Fibroblast of mammary gland (primary cell): ENCODE results near the gene OSBPL6.

Experiments used
- DNase-seq: peaks from one replicate; pipeline ENCODE4 v3.0.0-alpha.2; 2010; ENCODE audit warnings: low read depth
- H3K4me3 ChIP-seq: 2 replicates; pipeline ENCODE4 v1.5.1; 2011; ENCODE audit warnings: low read depth, mild to moderate bottlenecking, low read length, moderate library complexity; ENCODE audit not compliant: control insufficient read depth
- TF ChIP-seq, protein P1 (sequence below): conservative IDR thresholded peaks from 2 replicates; pipeline ENCODE4 v1.5.1; 2011; ENCODE audit warnings: low read depth, low read length, inconsistent platforms; ENCODE audit not compliant: control insufficient read depth, insufficient read depth

Gene OSBPL6

DNA sequence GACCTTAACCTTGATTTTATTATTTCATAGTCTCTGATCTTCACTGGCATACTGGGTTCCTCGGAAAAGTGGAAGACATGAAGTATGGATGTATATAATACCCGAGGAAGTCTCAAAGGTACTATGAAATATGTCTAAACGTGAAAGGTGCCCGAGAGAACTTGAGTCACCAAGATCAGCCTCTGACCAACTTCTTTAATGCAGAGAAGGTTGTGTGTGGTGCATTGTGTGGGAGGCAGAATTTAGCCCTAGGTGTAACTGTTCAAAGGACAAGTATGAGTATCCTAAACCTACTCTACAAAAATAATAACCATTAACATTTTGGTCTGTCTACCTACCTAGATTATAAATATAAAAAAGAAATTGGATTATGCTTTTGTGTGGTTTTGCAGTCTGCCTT lies 36.1 kb downstream of the OSBPL6 start:
- no peak overlapping the region for H3K4me3 ChIP-seq
- DNase-seq, result no peak
- TF ChIP-seq, protein P1, sequence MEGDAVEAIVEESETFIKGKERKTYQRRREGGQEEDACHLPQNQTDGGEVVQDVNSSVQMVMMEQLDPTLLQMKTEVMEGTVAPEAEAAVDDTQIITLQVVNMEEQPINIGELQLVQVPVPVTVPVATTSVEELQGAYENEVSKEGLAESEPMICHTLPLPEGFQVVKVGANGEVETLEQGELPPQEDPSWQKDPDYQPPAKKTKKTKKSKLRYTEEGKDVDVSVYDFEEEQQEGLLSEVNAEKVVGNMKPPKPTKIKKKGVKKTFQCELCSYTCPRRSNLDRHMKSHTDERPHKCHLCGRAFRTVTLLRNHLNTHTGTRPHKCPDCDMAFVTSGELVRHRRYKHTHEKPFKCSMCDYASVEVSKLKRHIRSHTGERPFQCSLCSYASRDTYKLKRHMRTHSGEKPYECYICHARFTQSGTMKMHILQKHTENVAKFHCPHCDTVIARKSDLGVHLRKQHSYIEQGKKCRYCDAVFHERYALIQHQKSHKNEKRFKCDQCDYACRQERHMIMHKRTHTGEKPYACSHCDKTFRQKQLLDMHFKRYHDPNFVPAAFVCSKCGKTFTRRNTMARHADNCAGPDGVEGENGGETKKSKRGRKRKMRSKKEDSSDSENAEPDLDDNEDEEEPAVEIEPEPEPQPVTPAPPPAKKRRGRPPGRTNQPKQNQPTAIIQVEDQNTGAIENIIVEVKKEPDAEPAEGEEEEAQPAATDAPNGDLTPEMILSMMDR, result no peak

DNA sequence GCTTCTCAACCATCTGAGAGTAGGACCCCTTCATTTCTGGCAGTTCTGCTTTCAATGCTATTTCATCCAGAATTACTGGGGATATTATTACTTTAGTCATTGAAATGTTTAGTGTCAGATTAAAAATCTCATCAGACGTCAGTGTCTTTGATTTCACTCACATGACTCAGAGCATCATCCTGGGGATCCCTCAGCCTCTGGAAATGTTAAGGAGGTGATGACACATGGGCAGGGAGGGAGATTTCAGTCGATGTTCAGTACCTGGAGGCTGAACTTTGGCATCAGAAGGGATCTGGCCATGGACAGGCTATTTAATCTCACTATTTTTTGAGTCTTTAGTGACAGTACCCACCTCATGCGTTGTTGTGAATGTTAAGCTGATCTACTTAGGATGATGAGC lies 39.1 kb downstream of the OSBPL6 start:
- H3K4me3 ChIP-seq, result no peak overlapping the region
- DNase-seq, result peak; percentile 73
- TF ChIP-seq, protein P1, result no peak

- DNase-seq, result peak; percentile 65
Measured at GRCh38 chr2:178234648-178235047, 40.3 kb downstream of the OSBPL6 start.

GRCh38 chr2:178237488-178238153 lies 43.3 kb downstream of the OSBPL6 start:
- TF ChIP-seq, protein P1, result no peak
- no peak overlapping the region for H3K4me3 ChIP-seq
- DNase-seq, result peak; percentile 38

More at GRCh38 chr2:178234648-178235047, 40.3 kb downstream of the OSBPL6 start:
- TF ChIP-seq, protein P1, result no peak
- no peak overlapping the region for H3K4me3 ChIP-seq

DNA sequence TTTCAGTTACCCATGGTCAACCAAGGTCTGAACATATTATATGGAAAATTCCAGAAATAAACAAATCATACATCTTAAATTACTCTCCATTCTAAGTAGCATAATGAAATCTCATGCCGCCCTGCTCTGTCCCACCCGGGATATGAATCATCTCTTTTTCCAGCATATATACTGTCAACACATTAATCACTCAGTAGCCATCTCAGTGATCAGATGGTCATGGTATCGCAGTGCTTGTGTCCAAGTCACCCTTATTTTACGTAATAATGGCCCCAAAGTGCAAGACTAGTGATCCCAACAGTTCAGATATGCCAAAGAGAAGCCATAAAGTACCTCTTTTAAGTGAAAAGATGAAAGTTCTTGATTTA lies 43.8 kb downstream of the OSBPL6 start:
- no peak overlapping the region for H3K4me3 ChIP-seq
- TF ChIP-seq, protein P1, result no peak
- peak; percentile 82 for DNase-seq

GRCh38 chr2:178238750-178239149 lies 44.4 kb downstream of the OSBPL6 start:
- no peak overlapping the region for H3K4me3 ChIP-seq
- TF ChIP-seq, protein P1, result no peak
- DNase-seq, result no peak
